HG02678 (cell line): Measurements from ENCODE around the gene IRAK3.
A peak's percentile ranks its signal among the peaks of the same experiment; 100 is the strongest.
"Not testable (repeated sequence)": the region's sequence is repeated elsewhere in the genome, so short reads cannot be mapped to it uniquely, and the experiment has no call there.

ENCODE experiments used
- ATAC-seq: cut with Tn5 transposase; IDR thresholded peaks from one replicate; pipeline ENCODE4 v1.9.1; 2021; ENCODE audit warnings: mild to moderate bottlenecking, moderate library complexity; ENCODE audit not compliant: unreplicated experiment

Gene IRAK3

DNA sequence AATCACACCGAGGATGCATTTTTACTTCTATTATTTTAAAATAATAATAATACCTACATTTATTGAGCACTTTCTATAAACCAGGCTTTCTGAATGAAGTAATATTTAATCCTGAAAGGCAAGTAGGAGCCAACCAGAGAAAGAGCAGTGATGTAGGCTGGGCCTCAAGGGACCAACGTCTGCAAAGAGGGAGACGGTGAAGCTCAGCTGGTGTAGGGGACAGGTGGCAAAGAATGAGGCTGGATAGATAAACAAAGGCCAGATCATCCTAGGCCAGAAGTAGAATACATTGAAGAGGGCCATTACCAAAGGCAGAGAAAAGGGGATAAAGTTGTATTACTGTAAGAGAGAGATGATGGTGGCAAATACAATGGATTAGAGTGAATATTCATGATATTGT lies 18.4 kb upstream of the IRAK3 start:
- ATAC-seq, result no peak

DNA sequence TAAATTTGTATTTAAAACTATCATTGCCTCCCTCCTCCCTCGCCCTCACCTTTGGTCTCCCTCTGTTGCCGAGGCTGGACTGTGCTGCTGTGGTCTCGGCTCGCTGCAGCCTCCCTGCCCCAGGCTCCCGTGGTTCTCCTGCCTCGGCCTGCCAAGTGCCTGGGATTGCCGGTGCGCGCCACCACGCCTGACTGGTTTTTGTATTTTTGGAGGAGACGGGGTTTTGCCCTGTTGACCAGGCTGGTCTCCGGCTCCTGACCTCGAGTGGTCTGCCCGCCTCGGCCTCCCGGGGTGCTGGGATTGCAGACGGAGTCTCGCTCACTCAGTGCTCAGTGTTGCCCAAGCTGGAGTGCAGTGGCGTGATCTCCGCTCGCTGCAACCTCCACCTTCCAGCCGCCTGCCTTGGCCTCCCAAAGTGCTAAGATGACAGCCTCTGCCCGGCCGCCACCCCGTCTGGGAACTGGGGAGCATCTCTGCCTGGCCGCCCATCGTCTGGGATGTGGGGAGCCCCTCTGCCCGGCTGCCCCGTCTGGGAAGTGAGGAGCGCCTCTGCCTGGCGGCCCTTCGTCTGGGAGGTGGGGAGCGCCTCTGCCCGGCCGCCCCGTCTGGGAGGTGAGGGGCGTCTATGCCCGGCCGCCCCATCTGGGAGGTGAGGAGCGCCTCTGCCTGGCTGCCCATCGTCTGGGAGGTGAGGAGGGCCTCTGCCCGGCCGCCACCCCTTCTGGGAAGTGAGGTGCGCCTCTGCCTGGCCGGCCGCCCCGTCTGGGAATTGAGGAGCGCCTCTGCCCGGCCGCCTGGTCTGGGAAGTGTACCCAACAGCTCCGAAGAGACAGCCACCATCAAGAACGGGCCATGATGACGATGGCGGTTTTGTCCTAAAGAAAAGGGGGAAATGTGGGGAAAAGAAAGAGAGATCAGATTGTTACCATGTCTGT lies 14.4 kb upstream of the IRAK3 start:
- ATAC-seq, result not testable (repeated sequence)

DNA sequence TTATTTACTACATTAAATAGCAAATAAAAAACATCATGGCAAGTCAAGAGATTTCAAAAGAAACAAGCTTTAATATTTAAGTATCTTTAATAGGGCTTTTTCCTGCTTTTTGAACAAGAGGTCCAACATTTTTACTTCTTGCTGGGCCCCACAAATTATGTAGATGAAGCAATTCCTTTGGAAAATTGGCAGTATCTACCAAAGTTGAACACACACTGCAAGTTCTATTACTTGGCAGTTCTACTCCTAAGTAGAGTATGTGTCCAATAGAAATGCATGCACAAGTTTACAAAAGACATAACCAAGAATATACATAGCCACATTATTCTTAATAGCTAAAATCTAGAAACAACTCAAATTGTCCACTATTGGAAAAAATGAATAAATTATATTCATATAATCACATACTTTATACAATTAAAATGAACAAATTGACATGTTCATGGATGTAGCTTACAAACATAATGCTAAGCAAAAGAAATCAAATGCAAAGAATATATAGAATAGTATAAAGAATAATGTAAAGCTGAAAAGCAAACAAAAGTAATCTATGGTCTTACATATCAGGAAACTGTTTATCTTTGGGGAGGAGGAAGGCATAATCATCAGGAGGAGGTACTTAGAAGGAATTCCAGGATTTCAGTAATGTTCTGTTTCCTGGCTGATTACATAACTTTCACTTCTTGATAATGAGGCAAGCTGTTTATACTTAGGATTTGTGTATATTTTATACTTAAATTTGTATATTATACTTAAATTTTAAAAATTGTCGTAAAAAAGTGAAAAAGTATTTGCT lies 12.7 kb upstream of the IRAK3 start:
- ATAC-seq, result no peak

DNA sequence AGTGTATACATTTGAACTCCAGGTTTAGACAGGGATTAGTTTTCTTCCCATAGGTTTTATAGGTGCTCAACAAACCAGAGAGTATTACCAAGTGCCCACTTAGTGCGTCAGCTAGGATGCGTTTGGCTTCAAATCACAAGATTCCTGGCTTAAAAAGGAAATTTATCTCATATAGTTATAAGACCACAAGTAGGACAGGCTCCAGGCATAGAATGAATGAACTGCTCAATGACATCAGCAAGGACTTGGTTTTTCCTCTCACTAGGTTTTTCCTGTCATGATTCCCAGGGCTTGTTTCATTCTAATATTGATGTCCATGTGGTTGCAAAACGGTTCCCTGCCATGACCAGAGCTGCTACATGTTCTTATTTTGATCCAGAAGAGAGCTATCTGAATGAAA lies 6.1 kb upstream of the IRAK3 start:
- ATAC-seq, result no peak

DNA sequence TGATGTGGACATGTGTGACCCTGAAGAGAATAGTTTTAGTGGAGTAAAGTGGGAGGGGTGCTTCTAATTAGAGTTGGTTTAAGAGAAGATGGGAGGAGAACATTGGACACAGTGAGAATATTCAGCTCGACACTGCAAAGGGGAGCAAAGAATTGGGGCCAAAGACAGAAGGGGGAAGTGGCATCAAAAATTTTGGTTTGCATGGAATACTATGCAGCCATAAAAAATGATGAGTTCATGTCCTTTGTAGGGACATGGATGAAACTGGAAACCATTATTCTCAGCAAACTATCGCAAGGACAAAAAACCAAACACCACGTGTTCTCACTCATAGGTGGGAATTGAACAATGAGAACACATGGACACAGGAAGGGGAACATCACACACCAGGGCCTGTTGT lies 4.2 kb upstream of the IRAK3 start:
- ATAC-seq, result not testable (repeated sequence)

DNA sequence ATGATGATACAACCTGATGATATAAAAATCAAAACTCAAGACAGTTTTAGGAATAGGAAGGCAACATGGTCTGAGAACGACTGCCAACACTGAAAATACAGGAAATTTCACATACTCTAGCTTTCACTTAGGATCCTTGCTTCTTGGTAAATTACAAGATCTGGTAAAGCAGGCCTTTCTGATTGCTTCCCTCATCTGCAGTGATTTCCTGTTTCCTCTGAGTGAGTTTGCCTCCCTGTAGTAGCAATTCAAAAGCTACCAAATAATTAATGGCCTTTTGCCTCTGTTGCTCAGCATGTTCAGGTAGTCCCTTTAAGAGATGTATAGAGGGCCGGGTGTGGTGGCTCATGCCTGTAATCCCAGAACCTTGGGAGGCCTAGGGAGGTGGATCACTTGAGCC lies 2.0 kb upstream of the IRAK3 start:
- no peak for ATAC-seq

DNA sequence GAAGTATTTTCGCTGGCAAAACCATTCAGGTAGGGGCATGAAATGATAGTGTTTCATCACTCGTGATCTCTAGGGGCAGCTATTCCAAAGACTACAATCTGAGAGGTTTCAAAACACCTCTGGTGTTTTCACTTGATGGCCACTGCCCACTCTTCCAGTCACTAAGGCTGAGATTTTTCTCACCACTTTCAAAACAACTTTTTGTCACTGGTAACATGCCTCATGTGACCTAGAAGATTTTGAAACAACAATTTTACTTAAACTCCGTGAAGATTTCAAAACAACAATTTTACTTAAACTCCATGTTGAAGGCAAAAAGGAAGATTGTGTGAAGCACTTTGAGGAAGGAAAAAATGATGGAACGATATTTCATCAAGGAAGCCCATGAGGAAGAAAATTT lies 1.2 kb upstream of the IRAK3 start:
- ATAC-seq, result no peak

DNA sequence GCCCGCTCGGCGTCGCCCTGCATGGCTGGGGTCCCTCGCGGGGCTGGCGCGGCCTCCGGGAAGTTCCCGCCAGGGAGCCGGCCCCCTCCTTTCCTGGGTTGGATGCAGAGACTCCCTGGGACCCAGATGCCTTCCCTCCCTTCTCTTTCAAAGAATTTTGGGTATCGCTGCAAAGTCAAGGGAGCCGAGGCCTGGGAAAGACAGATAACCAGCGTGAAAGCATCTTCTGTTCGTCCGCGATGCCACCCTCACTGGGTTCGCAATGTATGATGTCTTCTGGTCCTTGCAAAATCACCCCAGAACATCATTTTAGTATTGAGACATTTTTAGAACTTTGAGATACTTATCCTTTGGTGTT lies 451 bp downstream of the IRAK3 start:
- ATAC-seq, result peak; percentile 11

DNA sequence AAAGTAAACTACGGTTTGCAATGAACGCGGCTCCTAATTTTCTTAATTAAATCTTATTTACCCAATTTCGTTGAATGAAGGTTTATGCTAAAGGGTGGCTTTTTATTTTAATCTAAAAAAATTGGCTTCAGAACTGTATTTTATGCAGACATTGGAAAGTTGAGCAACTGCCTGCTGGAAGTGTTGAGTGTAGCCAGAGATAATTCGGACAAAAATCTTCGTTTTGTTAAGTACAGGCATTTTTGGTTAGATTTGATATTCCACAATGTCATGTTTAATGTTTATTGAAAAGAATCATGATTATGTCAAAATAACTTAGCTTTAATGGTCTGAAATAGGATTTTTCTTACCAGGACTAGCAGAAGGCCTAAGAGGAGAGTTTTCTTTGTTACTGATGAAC lies 875 bp downstream of the IRAK3 start:
- no peak for ATAC-seq

DNA sequence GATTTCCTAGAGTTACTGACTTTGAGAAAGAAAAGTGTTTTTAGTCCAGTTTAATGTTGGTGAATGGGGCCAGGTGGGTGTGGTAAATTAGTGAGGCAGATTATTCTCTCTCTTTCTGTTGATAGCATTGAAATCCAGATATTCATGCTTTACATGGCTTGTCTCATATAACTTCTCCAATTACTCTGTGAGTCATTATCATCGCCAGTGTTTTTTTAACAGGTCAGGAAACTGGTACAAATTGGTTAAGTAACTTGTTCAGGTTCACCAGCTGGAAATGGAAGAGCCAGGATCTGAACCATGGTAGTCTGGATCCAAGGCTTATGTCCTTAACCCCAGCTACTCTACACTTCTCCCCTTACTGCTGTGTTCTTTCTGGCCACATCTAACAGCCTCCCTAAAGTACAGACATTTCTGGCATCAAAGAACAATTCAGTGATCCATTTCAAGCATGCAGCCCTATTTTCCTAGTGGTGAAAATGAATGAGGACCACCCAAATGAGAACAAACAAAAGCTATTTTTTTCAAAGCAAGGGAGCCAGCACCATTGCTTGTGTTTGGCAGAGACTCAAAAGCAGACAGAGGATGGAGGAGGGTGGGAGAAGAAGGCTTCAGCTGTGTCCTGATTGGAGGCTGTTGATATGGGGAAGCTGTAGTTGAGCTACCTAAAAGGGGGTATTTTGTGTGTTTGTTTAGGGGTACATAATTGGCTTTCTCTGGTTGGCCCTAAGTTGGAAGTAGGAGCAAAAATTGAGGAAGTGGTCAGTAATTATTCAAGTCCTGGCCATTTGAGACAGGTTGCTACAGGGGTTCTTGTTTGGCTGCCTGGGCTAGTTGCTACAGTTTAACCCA lies 1.7 kb downstream of the IRAK3 start:
- no peak for ATAC-seq

DNA sequence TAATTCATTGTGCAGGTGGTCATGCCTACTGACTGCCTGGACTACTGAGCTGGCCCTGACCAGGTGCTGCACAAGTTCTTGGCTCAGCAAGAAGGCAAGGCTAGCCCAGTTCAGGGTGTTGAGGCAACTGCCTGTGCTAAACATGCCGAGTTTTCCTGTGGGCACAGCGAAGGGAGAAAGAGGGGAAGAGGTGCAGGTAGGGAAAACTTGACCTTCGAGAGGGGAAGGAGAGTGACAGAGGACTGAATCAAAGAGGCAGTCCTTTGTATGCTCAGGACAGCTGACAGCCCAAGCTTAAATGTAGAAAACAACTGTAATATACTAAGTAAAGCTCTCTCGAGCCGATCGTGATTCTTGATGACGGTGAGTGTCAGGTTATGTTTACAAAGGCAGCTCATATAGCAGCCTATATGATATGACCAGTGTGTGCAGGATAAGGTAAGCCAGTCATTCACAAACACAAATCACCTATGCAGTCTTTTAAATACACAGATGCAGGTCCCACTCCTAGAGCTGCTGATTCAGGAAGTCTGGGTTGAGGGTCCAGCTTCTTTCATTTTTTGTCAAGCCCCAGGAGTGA lies 2.6 kb downstream of the IRAK3 start:
- no peak for ATAC-seq

DNA sequence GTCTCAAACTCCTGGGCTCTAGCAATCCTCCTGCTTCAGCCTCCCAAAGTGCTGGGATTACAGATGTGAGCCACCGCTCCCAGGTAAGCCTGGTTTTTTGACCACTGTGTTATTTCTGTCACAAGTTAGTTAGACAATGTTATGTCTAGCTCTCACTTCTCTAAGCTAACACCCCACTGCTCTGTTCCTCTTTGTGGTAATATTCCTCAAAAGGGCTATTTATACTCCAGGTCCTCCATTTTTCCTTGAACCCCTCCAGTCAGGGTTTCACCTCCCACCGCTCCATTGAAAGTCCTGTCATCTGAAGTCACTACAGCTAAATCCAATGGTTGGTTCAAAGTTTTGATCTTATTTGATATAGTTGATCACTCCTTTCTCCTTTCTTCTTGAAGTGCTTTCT lies 5.1 kb downstream of the IRAK3 start:
- ATAC-seq, result no peak

DNA sequence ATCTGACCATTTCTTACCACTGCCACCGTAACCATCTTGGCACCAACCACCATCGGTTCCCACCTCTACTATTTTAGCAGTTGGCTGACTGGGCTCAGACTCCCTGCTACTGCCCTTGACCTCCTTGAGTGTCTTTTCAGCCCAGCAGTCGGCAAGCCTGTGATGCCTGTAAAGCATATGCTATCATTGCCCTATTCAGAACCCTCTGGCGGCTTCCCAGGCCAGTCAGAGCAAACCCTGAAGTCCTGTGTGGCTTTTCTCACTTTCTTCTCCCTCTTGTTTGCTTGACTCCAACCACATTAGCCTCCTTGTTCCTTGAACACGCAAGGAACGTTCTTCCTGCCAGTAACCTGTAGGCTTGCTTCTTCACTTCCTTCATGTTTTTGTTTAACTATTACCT lies 6.2 kb downstream of the IRAK3 start:
- no peak for ATAC-seq

DNA sequence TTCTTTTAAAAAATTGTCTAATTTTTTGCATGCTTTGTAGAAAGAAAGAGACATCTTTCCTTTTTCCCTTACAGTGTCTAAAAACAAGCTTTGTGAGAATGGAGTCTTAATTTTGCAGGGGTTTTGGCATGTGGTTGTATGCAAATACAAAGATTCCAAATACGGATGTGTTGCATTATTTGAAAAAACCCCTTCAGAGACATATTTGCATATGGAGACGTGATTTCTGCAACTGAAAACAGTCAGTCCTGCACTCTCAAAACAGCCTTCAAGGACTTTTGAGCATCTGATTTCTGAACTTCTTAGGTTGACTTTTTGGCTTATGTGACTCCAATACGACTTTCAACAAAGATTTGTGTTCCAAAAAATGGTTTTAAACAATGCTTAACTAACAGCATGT lies 7.8 kb downstream of the IRAK3 start:
- peak; percentile 95 for ATAC-seq

DNA sequence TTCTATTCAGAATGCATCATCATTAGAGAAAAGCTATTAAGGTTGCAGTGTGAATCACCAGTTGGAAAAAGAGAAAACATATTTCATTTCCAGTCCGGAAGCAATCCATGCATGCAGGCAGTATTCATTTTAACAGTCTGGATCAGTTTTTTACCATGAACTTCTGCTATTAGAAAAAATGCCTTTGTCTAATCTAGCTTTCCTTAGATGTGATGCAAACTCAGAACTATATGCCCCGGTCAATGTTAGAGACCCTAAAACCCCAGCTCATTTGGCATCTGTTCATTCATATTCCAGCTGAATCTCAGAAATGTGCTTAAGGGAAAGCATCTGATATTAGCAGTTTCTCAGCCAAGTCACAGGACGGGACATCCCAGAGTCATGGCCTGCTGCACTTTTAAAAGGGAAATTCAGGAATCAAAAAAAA lies 8.5 kb downstream of the IRAK3 start:
- no peak for ATAC-seq

DNA sequence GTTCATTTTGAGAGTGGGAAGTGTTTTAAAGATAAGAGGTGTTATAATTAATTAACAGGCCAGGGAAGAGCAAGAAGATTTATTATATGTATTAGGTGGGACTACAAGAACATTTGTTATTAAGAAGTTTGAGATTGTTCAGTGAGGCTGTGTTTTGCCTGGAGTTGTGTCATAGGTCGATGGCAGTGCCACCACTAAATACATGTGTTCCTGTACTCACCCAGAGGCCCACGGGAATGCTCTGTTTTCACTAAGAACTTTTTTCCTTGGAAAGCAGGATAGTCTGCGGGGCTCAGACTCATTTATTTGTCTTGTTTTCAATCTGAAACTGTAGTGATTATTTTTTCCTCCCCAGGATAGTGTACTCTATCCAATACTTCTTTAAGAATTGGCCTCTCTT lies 10.1 kb downstream of the IRAK3 start:
- no peak for ATAC-seq

DNA sequence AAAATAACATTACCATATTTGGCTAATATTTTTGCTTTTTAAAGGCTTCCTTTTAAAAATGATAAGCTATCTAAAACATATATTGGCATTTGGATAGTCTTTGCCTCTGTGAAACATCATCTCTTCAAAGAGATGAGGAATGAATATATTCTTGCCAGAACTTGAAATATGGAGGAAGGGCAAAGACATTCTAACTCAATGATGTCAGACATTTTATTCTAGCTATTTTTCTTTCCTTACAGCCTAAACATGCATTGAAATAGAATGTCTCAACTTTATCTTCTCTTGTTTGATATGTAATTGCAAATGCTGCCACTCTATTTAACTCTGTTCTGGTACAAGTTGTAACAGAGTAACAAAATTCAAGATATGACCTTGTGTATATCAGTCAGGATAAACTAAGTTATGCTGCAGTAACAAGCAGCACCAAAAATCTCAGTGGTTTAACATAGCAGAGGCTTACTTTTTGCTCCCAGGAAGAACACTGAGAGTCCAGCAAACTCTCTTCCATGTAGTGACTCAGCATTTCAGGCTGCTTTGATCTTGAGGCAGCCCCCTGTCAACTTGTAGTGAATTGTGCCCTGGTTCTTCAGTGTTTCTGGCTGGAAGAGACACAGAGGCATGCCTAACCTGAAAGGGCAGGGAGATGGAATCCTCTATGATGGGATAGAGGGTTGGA lies 11.0 kb downstream of the IRAK3 start:
- ATAC-seq, result no peak

DNA sequence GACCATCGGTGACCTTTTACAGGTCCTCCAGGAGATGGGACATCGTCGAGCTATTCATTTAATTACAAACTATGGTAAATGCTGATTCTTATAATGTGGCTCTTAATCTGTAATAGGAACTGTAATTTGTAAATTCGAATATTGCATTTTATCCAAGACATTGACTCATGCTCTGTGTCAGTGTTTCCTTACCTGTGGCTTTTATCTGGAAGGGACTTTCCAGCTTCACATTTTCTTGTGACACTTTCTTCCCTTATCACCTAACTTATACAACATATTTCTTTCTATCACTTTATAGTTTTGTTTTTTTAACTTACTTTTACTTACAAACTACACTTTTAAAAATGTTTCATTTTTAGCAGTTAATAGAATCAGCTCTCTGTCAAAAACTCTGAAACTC lies 14.8 kb downstream of the IRAK3 start:
- ATAC-seq, result no peak

DNA sequence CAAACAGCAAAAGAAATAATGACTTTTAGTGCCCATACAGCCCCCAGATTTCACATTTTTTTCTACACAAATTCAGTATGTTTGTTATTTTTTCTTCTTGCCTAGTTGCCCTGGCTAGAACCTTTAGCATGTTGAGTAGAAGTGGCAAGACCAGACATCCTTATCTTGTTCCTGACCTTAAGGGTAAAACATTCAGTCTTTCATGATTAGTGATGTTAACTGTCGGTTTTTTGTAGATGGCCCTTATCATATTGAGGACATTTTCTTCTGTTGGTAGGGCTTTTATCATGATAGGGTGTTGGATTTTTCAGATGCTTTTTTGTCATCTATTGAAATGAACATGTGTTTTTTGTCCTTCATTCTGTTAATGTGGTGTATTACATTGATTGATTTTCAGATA lies 17.1 kb downstream of the IRAK3 start:
- ATAC-seq, result no peak

DNA sequence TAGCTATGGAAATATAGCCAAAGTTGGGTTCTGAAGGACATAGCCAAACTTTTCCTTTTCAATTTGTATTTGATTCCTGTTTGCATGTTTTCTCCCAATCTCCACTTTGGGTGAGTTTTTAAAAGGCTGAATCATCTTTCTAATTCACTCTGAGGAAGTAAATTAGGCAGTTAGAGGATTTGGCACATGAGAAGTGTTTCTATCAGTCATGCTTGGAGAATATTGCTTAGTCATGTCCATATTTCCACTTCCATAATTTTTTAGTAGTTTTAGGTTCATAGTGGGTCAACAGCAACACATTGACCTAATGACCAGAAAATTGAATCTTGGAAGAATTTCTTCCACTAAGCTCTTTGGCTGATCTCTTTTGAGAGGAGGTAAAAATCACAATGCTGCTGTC lies 21.8 kb downstream of the IRAK3 start:
- no peak for ATAC-seq
